Measurements from ENCODE around the gene TAGLN3.
"Not testable (repeated sequence)": the region's sequence is repeated elsewhere in the genome, so short reads cannot be mapped to it uniquely, and the experiment has no call there.

Gene TAGLN3

DNA sequence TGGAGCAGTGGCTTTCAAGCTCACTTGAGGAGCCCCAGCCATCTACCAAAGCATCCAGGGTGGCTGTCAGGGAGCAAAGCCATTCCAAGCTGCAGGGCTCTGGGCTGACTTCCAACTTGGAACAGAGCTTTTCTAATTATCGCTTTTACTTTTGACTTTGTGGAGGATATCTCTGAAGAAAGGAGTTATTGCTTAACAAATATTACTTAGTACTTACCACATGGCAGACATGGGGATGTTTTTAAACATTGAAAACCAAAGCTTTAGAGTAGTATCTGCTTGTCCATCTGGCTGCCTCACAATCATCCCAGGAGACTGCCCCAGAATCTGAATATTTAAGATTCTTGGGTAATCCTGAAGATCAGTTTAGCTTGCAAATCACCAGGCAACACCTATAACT is 8.9 kb downstream of the TAGLN3 start:
- no peak for DNase-seq (ENCODE audit: low read depth in 1 of 2, low spot score in 1 of 2)

GRCh38 chr3:112009670-112010069 is 10.9 kb downstream of the TAGLN3 start:
- no peak for DNase-seq (ENCODE audit: low read depth in 1 of 2, low spot score in 1 of 2)

DNA sequence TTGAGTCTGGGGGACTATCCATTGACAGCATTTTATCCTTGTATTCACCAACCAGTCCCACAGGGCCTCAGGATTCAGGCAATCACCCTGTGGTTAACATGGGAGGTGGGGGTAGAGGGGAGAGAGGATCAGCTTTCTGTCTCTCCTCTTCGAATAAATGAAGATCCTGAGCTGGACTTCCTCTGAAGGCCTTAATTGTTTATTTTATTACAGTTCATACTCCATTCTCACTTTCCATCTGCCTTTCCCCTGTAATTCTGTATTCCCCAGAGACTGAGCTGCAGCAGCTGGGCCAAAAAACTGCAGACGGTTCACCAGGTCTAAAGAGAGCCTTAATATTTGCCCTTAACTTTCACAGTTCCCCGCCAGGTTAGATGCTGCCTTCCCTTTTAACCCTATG is 11.9 kb downstream of the TAGLN3 start:
- DNase-seq (ENCODE audit: low read depth in 1 of 2, low spot score in 1 of 2): no peak

GRCh38 chr3:112011376-112011940 is 12.7 kb downstream of the TAGLN3 start:
- no peak for DNase-seq (ENCODE audit: low read depth in 1 of 2, low spot score in 1 of 2)

- no peak for DNase-seq (ENCODE audit: low read depth in 1 of 2, low spot score in 1 of 2)
These were observed 13.7 kb downstream of the TAGLN3 start for GRCh38 chr3:112012205-112012992.

GRCh38 chr3:112013058-112013783 is 14.5 kb downstream of the TAGLN3 start:
- peak in 1 of 2 donors; percentile 31 for DNase-seq (ENCODE audit: low read depth in 1 of 2, low spot score in 1 of 2)

DNA sequence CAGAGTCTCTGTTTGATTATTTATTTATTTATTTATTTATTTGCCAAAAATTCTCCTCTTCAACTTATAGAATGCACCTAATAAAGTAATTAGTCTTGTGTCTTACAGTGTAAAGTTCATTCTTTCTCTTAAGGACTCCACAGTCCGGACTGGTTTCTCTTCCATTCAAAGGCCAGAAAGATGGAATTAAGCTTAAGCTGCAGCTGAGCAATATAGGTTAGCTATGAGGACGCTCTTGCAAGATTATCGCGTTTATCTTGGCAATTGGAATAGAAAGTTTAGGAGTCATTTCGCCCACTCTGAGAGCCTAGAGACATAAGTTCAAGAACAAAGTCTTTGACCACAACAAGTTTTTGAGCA is 15.0 kb downstream of the TAGLN3 start:
- DNase-seq (ENCODE audit: low read depth in 1 of 2, low spot score in 1 of 2): no peak

GRCh38 chr3:112017091-112017490 is 18.4 kb downstream of the TAGLN3 start:
- DNase-seq (ENCODE audit: low read depth in 1 of 2, low spot score in 1 of 2): no peak

DNA sequence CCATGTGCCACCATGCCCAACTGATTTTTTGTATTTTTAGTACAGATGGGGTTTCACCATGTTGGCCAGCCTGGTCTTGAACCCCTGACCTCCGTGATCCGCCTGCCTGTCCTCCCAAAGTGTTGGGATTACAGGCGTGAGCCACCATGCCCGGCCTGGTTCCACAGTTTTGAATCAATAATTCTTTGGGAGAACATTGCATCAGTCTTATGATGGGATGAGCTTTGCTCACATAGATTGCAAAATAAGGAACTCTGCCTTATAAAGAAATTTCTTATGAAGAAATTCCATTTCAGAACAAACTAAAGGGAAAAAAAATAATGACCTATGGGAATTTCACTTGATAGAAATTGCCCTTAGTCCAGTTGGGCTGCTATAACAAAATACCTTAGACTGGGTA is 20.0 kb downstream of the TAGLN3 start:
- DNase-seq (ENCODE audit: low read depth in 1 of 2, low spot score in 1 of 2): no peak

- DNase-seq (ENCODE audit: low read depth in 1 of 2, low spot score in 1 of 2): no peak
These were observed 21.0 kb downstream of the TAGLN3 start for GRCh38 chr3:112019716-112020115.

DNA sequence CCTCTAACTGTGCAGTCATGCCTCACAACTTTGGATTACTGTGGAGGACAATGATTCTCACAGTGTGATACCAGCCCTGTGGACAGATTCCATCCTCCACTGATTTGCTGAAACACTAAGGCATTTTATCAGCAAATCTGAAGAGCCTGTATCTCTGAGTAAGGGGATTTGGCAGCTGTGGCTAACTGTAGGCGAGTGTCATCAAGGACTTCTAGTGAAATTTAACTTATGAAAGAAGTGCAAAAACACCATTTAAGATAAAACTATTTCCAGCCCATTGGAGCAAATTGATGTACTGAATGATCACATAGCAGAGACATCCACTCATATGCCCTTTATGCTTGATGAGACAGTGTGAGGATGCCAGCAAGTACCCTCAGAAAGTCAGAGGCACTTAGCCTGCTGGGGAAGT is 22.0 kb downstream of the TAGLN3 start:
- no peak for DNase-seq (ENCODE audit: low read depth in 1 of 2, low spot score in 1 of 2)

- no peak for DNase-seq (ENCODE audit: low read depth in 1 of 2, low spot score in 1 of 2)
These were observed 28.4 kb downstream of the TAGLN3 start for GRCh38 chr3:112027142-112027541.

- no peak for DNase-seq (ENCODE audit: low read depth in 1 of 2, low spot score in 1 of 2)
These were observed 29.1 kb downstream of the TAGLN3 start for GRCh38 chr3:112027826-112028225.

DNA sequence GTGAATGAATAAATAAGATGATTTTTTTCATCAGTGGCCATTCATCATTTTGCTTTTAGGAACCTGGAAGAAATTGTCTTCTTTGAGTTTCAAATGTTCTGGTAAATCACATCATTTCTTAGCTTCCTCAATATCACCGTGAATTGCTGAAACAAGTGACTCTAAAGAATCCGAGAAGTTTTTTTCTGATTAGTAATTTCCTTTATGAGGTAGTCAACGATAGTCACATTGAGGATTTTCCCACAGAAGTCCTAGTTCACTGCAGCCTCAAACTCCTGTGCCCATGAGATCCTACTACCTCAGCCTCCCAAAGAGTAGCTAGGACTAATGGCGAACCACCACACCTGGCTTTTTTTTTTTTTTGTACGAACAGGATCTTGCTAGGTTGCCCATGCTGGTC is 32.2 kb downstream of the TAGLN3 start:
- no peak for DNase-seq (ENCODE audit: low read depth in 1 of 2, low spot score in 1 of 2)

- no peak for DNase-seq (ENCODE audit: low read depth in 1 of 2, low spot score in 1 of 2)
These were observed 33.5 kb downstream of the TAGLN3 start for GRCh38 chr3:112032098-112032731.

DNA sequence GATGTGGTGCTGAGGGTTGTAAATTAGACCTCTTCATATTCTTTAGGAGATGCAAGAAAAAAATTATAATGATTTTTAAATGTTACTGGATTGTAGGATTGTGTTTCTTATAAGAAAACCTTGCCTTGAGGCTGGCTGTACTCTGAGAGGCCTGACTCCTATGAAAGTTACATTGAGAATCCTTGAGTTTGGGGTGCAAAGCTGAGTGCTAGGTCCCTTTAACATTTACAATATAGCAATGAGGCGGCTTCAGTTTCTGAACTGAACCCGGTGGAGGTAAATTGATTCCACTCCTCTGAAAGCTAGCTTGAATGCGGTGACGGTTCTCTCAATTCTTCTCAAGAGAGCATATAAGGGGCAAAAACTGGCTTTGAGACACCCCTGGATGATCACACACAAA is 35.7 kb downstream of the TAGLN3 start, which contains the start of gene TMPRSS7:
Gene TMPRSS7 (plus strand): TSS at position 301 of the 400 bp plus-strand sequence. CDS start 110 bp downstream, outside the sequence.
- DNase-seq (ENCODE audit: low read depth in 1 of 2, low spot score in 1 of 2): no peak

DNA sequence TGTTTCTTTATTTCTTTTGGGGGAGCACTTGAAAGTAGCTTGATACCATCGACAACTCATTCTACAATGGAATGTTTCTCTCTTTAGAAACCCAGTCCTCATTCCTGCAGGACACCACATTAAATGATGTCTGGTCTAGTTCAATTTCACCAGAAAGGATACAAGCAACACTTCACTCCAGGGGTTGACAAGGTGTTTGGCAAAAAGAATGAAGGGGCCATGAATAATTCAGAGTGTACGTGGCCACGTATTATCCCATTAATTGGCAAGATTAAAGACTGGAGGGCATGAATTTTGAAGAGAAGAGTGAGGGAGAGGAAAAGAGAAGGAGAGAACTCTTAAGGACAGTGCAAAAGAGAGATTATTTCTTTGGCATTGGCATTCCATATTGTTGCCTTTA is 36.5 kb downstream of the TAGLN3 start:
- DNase-seq (ENCODE audit: low read depth in 1 of 2, low spot score in 1 of 2): no peak

GRCh38 chr3:112037194-112037593 is 38.5 kb downstream of the TAGLN3 start:
- DNase-seq (ENCODE audit: low read depth in 1 of 2, low spot score in 1 of 2): not testable (repeated sequence)

- DNase-seq (ENCODE audit: low read depth in 1 of 2, low spot score in 1 of 2): no peak
These were observed 40.1 kb downstream of the TAGLN3 start for GRCh38 chr3:112038863-112039262.

- no peak for DNase-seq (ENCODE audit: low read depth in 1 of 2, low spot score in 1 of 2)
These were observed 42.6 kb downstream of the TAGLN3 start for GRCh38 chr3:112041321-112041720.

DNA sequence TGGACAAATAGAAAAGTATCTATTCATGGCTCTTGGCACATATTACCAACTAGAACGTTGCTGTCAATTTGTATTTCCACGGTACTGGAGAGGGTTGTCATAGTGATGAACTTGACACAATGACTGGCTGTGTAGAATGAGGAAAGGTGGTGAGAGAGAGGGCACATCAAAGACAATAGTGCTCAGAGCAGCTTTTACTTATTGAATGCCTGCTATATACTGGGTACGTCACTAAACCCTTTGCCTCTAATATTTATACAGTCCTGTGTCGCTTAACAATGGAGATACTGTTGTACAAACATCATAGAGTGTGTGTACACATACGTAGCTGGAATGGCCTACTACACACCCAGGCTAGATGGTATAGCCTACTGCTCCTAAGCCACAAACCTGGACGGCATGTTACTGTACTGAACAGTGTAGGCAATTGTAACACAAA is 44.1 kb downstream of the TAGLN3 start:
- DNase-seq (ENCODE audit: low read depth in 1 of 2, low spot score in 1 of 2): no peak

Measured in activated T-helper 1 cell treated with anti-CD3 and anti-CD28 coated beads, Interleukin-2, amount 50 U/mL, for 16 hours (primary cell).